SH-SY5Y (cell line): ENCODE measurements around the gene ZNF45.

Experiments
- GATA2 ChIP-seq: IDR thresholded peaks from 2 replicates; pipeline ENCODE4 v1.6.1; 2011; ENCODE audit warnings: mild to moderate bottlenecking, low read depth, low read length
- GATA3 ChIP-seq: IDR thresholded peaks from 2 replicates; pipeline ENCODE4 v1.6.1; 2011; ENCODE audit warnings: low read depth, mild to moderate bottlenecking, low read length, moderate library complexity

GRCh38 chr19:43905897-43906296 lies 29.2 kb downstream of the ZNF45 start:
- TF ChIP-seq GATA2 = no peak
- no peak for TF ChIP-seq GATA3
